PC-3 (cell line): Measurements from ENCODE around the gene MRPL27. TPM values are rescaled to one million over a fixed set of nuclear protein-coding genes. Genes with fewer than 3 reads are reported as not detected.

Experiments
- ATAC-seq: fragments of 200-7000 bp; cut with Tn5 transposase; 2 replicates; pipeline ENCODE4 v1.9.1; 2020; ENCODE audit warnings: mild to moderate bottlenecking, moderate library complexity
- BruUV-seq: library from RNA; stranded (reverse); fragments of 400-500 nt; replicated peaks from 2 replicates; lab custom pipeline; 2021; lab: Mats Ljungman, UMichigan
- CTCF ChIA-PET: fragments of 300-600 bp; sonication (Branson Sonifier 250); formaldehyde crosslinking; loops from one replicate; lab custom pipeline; 2022; ENCODE audit warnings: antibody characterized with exemption; lab: Charles Lee
- POLR2A ChIA-PET: fragments of 300-600 bp; sonication (Branson Sonifier 250); formaldehyde crosslinking; loops from one replicate; lab custom pipeline; 2022; ENCODE audit warnings: antibody characterized with exemption; ENCODE audit not compliant: unreplicated experiment; lab: Charles Lee
- DNase-seq: peaks from one replicate; pipeline ENCODE4 v3.0.0-alpha.2; 2015
- H2AFZ ChIP-seq: fragments of 300-600 bp; sonication (generic); 2 replicates; pipeline ENCODE4 v1.6.0; 2016; ENCODE audit warnings: antibody characterized with exemption, low read length
- H3F3A ChIP-seq: fragments of 300-600 bp; sonication (generic); one replicate; pipeline ENCODE4 v1.6.0; 2017; ENCODE audit warnings: antibody characterized with exemption, low read length, control low read depth, mild to moderate bottlenecking; ENCODE audit not compliant: unreplicated experiment
- H3K27ac ChIP-seq: fragments of 300-600 bp; sonication (generic); 2 replicates; pipeline ENCODE4 v1.5.1; 2016; ENCODE audit warnings: mild to moderate bottlenecking, low read length
- H3K27me3 ChIP-seq: fragments of 300-600 bp; sonication (generic); 2 replicates; pipeline ENCODE4 v1.6.1; 2016; ENCODE audit warnings: low read length, mixed read lengths
- H3K36me3 ChIP-seq: fragments of 300-600 bp; sonication (generic); 2 replicates; pipeline ENCODE4 v1.6.1; 2016; ENCODE audit warnings: low read depth, mixed run types, low read length, mixed read lengths
- H3K4me1 ChIP-seq: fragments of 300-600 bp; sonication (generic); 2 replicates; pipeline ENCODE4 v1.5.1; 2016; ENCODE audit warnings: low read length; ENCODE audit not compliant: insufficient read depth
- H3K4me2 ChIP-seq: fragments of 300-600 bp; sonication (generic); 2 replicates; pipeline ENCODE4 v1.6.0; 2016; ENCODE audit warnings: low read length
- H3K4me3 ChIP-seq: fragments of 300-600 bp; sonication (generic); 2 replicates; pipeline ENCODE4 v1.5.1; 2016; ENCODE audit warnings: mild to moderate bottlenecking, low read length, mixed read lengths
- H3K79me2 ChIP-seq: fragments of 300-600 bp; sonication (generic); 2 replicates; pipeline ENCODE4 v1.6.1; 2017; ENCODE audit warnings: low read length, mixed read lengths
- H3K9ac ChIP-seq: fragments of 300-600 bp; sonication (generic); 2 replicates; pipeline ENCODE4 v1.6.0; 2016; ENCODE audit warnings: mild to moderate bottlenecking, low read length
- H3K9me2 ChIP-seq: fragments of 300-600 bp; sonication (generic); replicated peaks from 2 replicates; pipeline ENCODE4 v1.6.1; 2016; ENCODE audit warnings: mixed run types, low read length, mixed read lengths
- H3K9me3 ChIP-seq: fragments of 300-600 bp; sonication (generic); 2 replicates; pipeline ENCODE4 v1.6.1; 2016; ENCODE audit warnings: low read length, mixed read lengths
- H4K20me1 ChIP-seq: fragments of 300-600 bp; sonication (generic); 2 replicates; pipeline ENCODE4 v1.6.1; 2016; ENCODE audit warnings: low read length, mixed read lengths
- EZH2 ChIP-seq: fragments of 300-600 bp; sonication (generic); IDR thresholded peaks from one replicate; pipeline ENCODE4 v1.6.1; 2017; ENCODE audit warnings: antibody characterized with exemption, mild to moderate bottlenecking, low read length; ENCODE audit not compliant: unreplicated experiment
- EZH2phosphoT487 ChIP-seq: fragments of 300-600 bp; sonication (generic); IDR thresholded peaks from 2 replicates; pipeline ENCODE4 v1.6.1; 2018; ENCODE audit warnings: mild to moderate bottlenecking, antibody characterized with exemption, low read length, borderline replicate concordance
- intact Hi-C: fragments of 100-400 bp; cut with micrococcal nuclease; formaldehyde crosslinking; loops from 2 replicates; pipeline ENCODE4 v1.9.0; 2023
- total RNA-seq: library from RNA; depleted of rRNA; stranded (reverse); fragments of >200 nt; gene quantifications from 2 replicates; pipeline ENCODE4 v1.2.3, GENCODE V29; 2014
- TF ChIP-seq, protein P1 (sequence below): fragments of 300-600 bp; sonication (generic); conservative IDR thresholded peaks from 2 replicates; pipeline ENCODE4 v1.5.1; 2017; ENCODE audit warnings: antibody characterized with exemption, low read depth, mild to moderate bottlenecking, low read length

Gene MRPL27
- total RNA-seq, 1 experiment from 2014 or later: 168 TPM

DNA sequence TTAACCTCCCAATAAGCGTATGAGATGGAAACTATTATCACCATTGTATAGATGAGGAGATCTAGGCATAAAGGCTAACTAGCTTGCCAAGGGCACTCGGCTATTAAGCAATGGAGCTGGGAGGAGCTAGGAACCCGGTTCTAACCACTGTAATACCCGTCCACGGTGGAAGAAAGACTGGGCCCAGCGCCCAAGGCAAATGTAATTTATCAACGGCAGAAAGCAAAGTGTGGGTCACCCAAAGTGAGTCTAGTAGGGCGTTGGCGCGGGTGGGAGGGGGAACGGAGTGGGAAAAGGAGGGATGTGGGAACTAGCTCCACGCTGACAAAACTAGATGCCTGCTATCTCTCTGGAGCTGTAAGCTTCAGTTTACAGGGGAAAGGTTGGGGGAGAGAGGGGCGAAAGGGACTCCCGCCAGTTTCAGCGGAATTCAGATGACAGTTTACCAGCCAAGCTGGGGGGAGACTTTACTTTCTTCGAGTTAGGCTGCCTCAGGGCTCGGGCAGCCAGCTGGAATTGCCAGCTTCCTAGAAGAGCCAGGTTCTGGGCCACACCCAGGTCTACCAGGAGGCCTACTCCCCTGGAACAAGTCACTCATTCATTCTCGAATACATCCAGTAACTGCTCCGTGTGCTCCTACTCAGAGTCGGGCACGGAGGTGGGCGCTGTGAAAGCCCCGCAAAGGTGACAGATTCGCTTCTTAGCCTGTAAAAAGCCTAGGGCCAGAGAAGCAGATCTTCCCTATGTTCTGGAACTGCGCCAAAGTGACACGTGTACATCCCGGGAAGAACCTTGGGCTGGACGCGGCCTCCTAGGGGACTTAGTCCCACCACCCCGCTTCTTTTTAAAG lies 23.5 kb upstream of the MRPL27 start:
- ATAC-seq (peak; percentile 46), DNase-seq (peak; percentile 64)
- Histone ChIP-seq H3K9me3 (no peaks in the 10 kb centered on the region), H3K27me3 (no peaks in the 10 kb centered on the region), H3K79me2 (peaks cover 48% of the 10 kb centered on the region), H3K9ac (peak overlapping the region; percentile 99), H3K4me3 (peak overlapping the region; percentile 73), H3K9me2 (no peaks in the 10 kb centered on the region), H3K4me1 (peaks cover 44% of the 10 kb centered on the region), H3K4me2 (peak overlapping the region; percentile 95), H3K36me3 (peaks cover 38% of the 10 kb centered on the region), H3F3A (peaks cover 16% of the 10 kb centered on the region), H3K27ac (peak overlapping the region; percentile 84), H2AFZ (peak overlapping the region; percentile 76), H4K20me1 (peaks cover 40% of the 10 kb centered on the region)
- TF ChIP-seq EZH2 (no peak), EZH2phosphoT487 (no peak)
- TF ChIP-seq, protein P1, sequence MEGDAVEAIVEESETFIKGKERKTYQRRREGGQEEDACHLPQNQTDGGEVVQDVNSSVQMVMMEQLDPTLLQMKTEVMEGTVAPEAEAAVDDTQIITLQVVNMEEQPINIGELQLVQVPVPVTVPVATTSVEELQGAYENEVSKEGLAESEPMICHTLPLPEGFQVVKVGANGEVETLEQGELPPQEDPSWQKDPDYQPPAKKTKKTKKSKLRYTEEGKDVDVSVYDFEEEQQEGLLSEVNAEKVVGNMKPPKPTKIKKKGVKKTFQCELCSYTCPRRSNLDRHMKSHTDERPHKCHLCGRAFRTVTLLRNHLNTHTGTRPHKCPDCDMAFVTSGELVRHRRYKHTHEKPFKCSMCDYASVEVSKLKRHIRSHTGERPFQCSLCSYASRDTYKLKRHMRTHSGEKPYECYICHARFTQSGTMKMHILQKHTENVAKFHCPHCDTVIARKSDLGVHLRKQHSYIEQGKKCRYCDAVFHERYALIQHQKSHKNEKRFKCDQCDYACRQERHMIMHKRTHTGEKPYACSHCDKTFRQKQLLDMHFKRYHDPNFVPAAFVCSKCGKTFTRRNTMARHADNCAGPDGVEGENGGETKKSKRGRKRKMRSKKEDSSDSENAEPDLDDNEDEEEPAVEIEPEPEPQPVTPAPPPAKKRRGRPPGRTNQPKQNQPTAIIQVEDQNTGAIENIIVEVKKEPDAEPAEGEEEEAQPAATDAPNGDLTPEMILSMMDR: no peak
- POLR2A ChIA-PET: interaction anchor here (0.6 to 0.7 kb wide), 5 partner anchors 28 to 335 kb away, joined by 3 to 6 read pairs (median 3); partner anchors contain the start of genes ACSF2 and RSAD1
- CTCF ChIA-PET: interaction anchor here (0.5 to 2.2 kb wide), 9 partner anchors 10 to 312 kb away, joined by 3 to 15 read pairs (median 5); no protein-coding TSS in a partner anchor
- BruUV-seq: TSS peak; percentile 67
- intact Hi-C loops: loop anchor here (1.0 to 10.0 kb wide), 4 partner anchors 34 to 238 kb away; partner anchors contain the start of gene ABCC3

DNA sequence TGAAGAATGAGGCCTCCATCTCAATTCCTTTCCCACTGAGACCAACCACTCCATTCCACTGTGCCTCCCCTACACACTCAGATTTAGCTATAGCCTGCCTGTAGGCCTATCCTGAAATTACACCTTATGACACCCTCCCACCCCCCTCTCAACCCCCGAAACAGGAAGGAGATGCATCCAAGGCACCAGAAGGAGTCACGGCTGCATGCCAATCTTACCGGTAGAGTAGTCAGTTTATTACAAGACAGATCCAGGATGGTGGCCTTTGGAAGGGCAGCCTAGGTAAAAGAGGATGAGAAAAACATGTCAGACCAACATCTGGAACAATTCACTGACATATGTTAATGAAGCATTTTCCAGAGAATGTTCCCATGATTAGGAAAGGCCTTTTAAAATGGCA lies 21.7 kb upstream of the MRPL27 start:
- DNase-seq: peak; percentile 64
- CTCF ChIA-PET: no interaction called here

More for the DNA sequence above, 21.7 kb upstream of the MRPL27 start:
- intact Hi-C loops: loop anchor here (10.0 kb wide), 1 partner anchor 240 kb away; the partner anchor contains the start of gene ABCC3
- peaks cover 55% of the 10 kb centered on the region for H3K4me1 ChIP-seq
- no peak overlapping the region; the same call in 1 of the 2 replicates for H3K27ac ChIP-seq
- H3K4me3 ChIP-seq: peak overlapping the region; percentile 73
- peaks cover 20% of the 10 kb centered on the region for H3F3A ChIP-seq
- no peaks in the 10 kb centered on the region for H3K27me3 ChIP-seq
- H3K36me3 ChIP-seq: peaks cover 52% of the 10 kb centered on the region
- peaks cover 62% of the 10 kb centered on the region for H3K79me2 ChIP-seq
- H3K9ac ChIP-seq: no peak overlapping the region; the same call in 1 of the 2 replicates
- POLR2A ChIA-PET: no interaction called here
- no peak for ATAC-seq
- TF ChIP-seq, protein P1: no peak
- H2AFZ ChIP-seq: no peak overlapping the region
- H3K9me2 ChIP-seq: no peaks in the 10 kb centered on the region
- H3K9me3 ChIP-seq: no peaks in the 10 kb centered on the region
- peaks cover 48% of the 10 kb centered on the region for H4K20me1 ChIP-seq
- BruUV-seq: no TSS peak
- H3K4me2 ChIP-seq: peak overlapping the region; percentile 95
